ENCODE measurements around the gene CREG2. TPM values are rescaled to one million over a fixed set of nuclear protein-coding genes. Genes with fewer than 3 reads are reported as not detected.
"Not testable (repeated sequence)": the region's sequence is repeated elsewhere in the genome, so short reads cannot be mapped to it uniquely, and the experiment has no call there.

The CREG2 gene
- total and polyA plus RNA-seq, 7 experiments from 2014 or later = 0.56 TPM; not detected in 6

DNA sequence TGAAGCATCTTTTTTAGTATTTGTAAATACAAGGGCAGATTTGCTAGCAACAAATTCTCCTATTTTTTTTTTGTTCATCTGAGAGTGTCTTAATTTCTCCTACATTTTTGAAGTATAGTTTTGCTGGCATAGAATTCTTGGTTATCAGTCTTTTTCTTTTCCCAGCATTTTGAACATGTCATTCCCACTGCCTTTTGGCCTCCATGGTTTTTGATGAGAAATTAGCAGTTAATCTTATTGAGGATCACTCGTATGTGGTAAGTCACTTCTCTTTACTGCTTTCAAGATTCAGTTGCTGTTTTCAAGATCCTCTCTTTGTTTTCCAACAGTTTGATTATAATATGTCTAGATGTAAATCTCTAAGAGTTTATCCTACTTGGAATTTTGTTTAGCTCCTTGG lies 61.9 kb downstream of the CREG2 start:
- H3K4me1 Mint-ChIP-seq = peaks cover 4 to 23% (median 14%) of the 10 kb centered on the region in 7 donors
- peaks cover 0 to 5% (median 0%) of the 10 kb centered on the region in 11 donors for H3K9me3 Mint-ChIP-seq
- ChIA-PET CTCF (no interaction called here), POLR2A (no interaction called here)
- no peak overlapping the region for H3K27ac Mint-ChIP-seq
- H3K27me3 Mint-ChIP-seq = peaks cover 0 to 12% (median 0%) of the 10 kb centered on the region in 5 donors
- H3K4me3 Mint-ChIP-seq = no peak overlapping the region
- H3K4me3 ChIP-seq (ENCODE audit: low read length) = no peak overlapping the region
- no peaks in the 10 kb centered on the region for H3K36me3 ChIP-seq (ENCODE audit: control insufficient read depth in 2 of 3, insufficient read depth in 3 of 3, low read length in 3 of 3)
- ATAC-seq = no peak
- peaks cover 0 to 5% (median 0%) of the 10 kb centered on the region in 5 donors for H3K36me3 Mint-ChIP-seq
- H3K27ac ChIP-seq (ENCODE audit: low read depth, low read length) = no peak overlapping the region
- intact Hi-C loops (cut with micrococcal nuclease) = loop anchor here in 1 of 2 donors (10.0 kb wide), 1 partner anchor 249 kb away; no protein-coding TSS in a partner anchor
- no peaks in the 10 kb centered on the region for H3K27me3 ChIP-seq (ENCODE audit: control insufficient read depth in 2 of 2, insufficient read depth in 2 of 2, low read length in 2 of 2)
- DNase-seq = no peak
- H3K9me3 ChIP-seq (ENCODE audit: control insufficient read depth in 2 of 3, low read length in 3 of 3) = peaks cover 0 to 7% (median 0%) of the 10 kb centered on the region in 3 experiments
- H3K4me1 ChIP-seq (ENCODE audit: control insufficient read depth in 2 of 2, insufficient read depth in 2 of 2, low read length in 2 of 2) = peaks cover 28 to 37% of the 10 kb centered on the region in 2 donors

DNA sequence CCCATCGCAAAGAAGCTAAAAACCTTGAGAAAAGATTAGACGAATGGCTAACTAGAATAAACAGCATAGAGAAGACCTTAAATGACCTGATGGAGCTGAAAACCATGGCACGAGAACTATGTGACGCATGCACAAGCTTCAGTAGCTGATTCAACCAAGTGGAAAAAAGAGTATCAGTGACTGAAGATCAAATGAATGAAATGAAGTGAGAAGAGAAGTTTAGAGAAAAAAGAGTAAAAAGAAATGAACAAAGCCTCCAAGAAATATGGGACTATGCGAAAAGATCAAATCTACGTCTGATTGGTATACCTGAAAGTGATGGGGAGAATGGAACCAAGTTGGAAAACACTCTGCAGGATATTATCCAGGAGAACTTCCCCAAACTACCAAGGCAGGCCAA lies 70.7 kb downstream of the CREG2 start:
- Mint-ChIP-seq H3K27ac (peak overlapping the region in 8 of 9 donors; percentile 35 to 81 (median 72)), H3K27me3 (peaks cover 0 to 53% (median 0%) of the 10 kb centered on the region in 5 donors), H3K4me1 (peaks cover 23 to 60% (median 43%) of the 10 kb centered on the region in 7 donors), H3K9me3 (peaks cover 0 to 23% (median 0%) of the 10 kb centered on the region in 11 donors), H3K36me3 (peaks cover 0 to 32% (median 4%) of the 10 kb centered on the region in 5 donors), H3K4me3 (peak overlapping the region in 8 of 10 donors; percentile 56 to 78 (median 67))
- ATAC-seq; H3K27me3 ChIP-seq (ENCODE audit: control insufficient read depth in 2 of 2, insufficient read depth in 2 of 2, low read length in 2 of 2); CTCF ChIA-PET; H3K36me3 ChIP-seq (ENCODE audit: control insufficient read depth in 2 of 3, insufficient read depth in 3 of 3, low read length in 3 of 3); H3K4me3 ChIP-seq (ENCODE audit: low read length); H3K9me3 ChIP-seq (ENCODE audit: control insufficient read depth in 2 of 3, low read length in 3 of 3); DNase-seq; H3K27ac ChIP-seq (ENCODE audit: low read depth, low read length): not testable (repeated sequence)
- peaks cover 15% of the 10 kb centered on the region in 2 donors for H3K4me1 ChIP-seq (ENCODE audit: control insufficient read depth in 2 of 2, insufficient read depth in 2 of 2, low read length in 2 of 2)
- POLR2A ChIA-PET = interaction anchor here (1.3 kb wide), 1 partner anchor 11 kb away, joined by 4 read pairs; no protein-coding TSS in a partner anchor
- intact Hi-C loops (cut with micrococcal nuclease) = loop anchor here in 1 of 2 donors (10.0 kb wide), 1 partner anchor 1038 kb away; the partner anchor contains the start of gene IL18R1

DNA sequence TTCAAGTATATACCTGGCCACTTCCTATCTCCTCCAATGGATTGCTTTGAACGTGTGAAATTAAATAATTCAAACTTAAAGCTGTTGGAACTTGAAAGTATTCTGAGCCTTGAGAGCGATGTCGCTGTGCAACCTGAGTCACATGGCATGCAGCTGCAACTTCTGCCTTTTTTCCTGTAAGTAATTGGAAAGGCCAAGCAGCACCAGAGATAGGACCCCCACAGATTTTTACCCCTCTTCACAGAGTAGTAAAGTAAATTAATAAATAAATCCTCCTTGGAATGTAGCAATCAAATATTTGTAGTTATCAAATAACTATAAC lies 75.6 kb downstream of the CREG2 start:
- Mint-ChIP-seq H3K27ac (peak overlapping the region; percentile 25 to 99 (median 93)), H3K4me1 (peaks cover 38 to 72% (median 60%) of the 10 kb centered on the region in 7 donors), H3K9me3 (peaks cover 0 to 4% (median 0%) of the 10 kb centered on the region in 11 donors), H3K27me3 (peaks cover 0 to 13% (median 0%) of the 10 kb centered on the region in 5 donors), H3K36me3 (peaks cover under 1 to 11% (median 4%) of the 10 kb centered on the region in 5 donors), H3K4me3 (peak overlapping the region; percentile 47 to 100 (median 92))
- ATAC-seq (no peak), DNase-seq (peak in 1 of 9 donors; percentile 31)
- Histone ChIP-seq H3K27ac (ENCODE audit: low read depth, low read length) (peak overlapping the region; percentile 56), H3K36me3 (ENCODE audit: control insufficient read depth in 2 of 3, insufficient read depth in 3 of 3, low read length in 3 of 3) (peaks cover 0 to 5% (median 0%) of the 10 kb centered on the region in 3 experiments), H3K4me3 (ENCODE audit: low read length) (peak overlapping the region; percentile 17), H3K4me1 (ENCODE audit: control insufficient read depth in 2 of 2, insufficient read depth in 2 of 2, low read length in 2 of 2) (peaks cover 37 to 43% of the 10 kb centered on the region in 2 donors), H3K9me3 (ENCODE audit: control insufficient read depth in 2 of 3, low read length in 3 of 3) (no peaks in the 10 kb centered on the region), H3K27me3 (ENCODE audit: control insufficient read depth in 2 of 2, insufficient read depth in 2 of 2, low read length in 2 of 2) (no peaks in the 10 kb centered on the region)
- CTCF ChIA-PET = interaction anchor here (1.2 to 1.4 kb wide), 2 partner anchors 17 to 31 kb away, joined by 3 to 6 read pairs; no protein-coding TSS in a partner anchor
- POLR2A ChIA-PET = interaction anchor here (0.7 to 4.8 kb wide), 6 partner anchors 10 to 422 kb away, joined by 3 to 104 read pairs (median 4); partner anchors contain the start of gene CNOT11
- intact Hi-C loops (cut with micrococcal nuclease) = loop anchor here (1.0 to 10.0 kb wide), 2 partner anchors 17 to 1043 kb away; partner anchors contain the start of gene IL18R1 (in 1 of the 2)

DNA sequence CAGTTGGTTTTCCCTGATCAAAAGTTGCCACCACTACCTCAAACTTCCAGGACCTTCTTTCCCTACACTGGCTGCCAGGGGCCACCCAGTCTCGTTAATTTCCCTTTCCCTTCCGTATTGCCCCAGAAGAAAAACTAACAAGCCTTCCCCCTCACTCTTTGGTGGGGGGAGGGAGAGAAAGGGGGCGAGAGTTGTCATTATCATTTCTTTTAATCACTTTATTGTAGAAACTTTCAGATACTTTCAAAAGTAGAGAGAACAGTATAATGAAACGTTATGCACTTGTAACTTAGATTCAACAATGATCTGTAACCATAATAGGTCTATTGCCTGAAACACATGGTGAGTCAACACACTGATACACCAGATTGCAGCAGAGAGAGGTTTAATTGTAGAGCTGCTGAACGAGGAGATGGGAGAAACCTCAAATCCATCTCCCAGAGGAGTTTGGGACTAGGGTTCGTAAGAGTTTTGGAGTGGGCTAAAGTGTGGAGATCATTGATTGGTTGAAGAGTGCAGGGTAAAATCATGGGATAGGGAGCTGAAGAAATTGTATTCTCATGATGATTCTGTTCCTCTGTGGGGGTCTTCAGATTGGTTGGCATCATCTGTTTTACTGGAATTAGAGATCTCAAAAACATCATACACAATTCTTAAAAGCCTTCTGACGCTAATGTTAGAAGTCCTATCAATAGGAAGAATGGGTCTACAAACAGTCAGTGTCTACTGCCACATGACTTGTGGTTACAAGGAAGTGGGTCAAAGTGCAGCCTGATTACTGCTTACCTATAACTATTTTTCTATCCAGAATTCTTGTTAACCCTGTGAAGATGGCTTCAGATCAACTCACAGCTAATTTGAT lies 76.2 kb downstream of the CREG2 start:
- CTCF ChIA-PET = interaction anchor here (0.6 to 1.4 kb wide), 3 partner anchors 17 to 162 kb away, joined by 3 to 6 read pairs (median 6); no protein-coding TSS in a partner anchor
- Histone ChIP-seq H3K36me3 (ENCODE audit: control insufficient read depth in 2 of 3, insufficient read depth in 3 of 3, low read length in 3 of 3) (peaks cover 0 to 5% (median 0%) of the 10 kb centered on the region in 3 experiments), H3K9me3 (ENCODE audit: control insufficient read depth in 2 of 3, low read length in 3 of 3) (no peaks in the 10 kb centered on the region), H3K27ac (ENCODE audit: low read depth, low read length) (peak overlapping the region; percentile 56), H3K27me3 (ENCODE audit: control insufficient read depth in 2 of 2, insufficient read depth in 2 of 2, low read length in 2 of 2) (no peaks in the 10 kb centered on the region), H3K4me3 (ENCODE audit: low read length) (peak overlapping the region; percentile 17), H3K4me1 (ENCODE audit: control insufficient read depth in 2 of 2, insufficient read depth in 2 of 2, low read length in 2 of 2) (peaks cover 38 to 46% of the 10 kb centered on the region in 2 donors)
- intact Hi-C loops (cut with micrococcal nuclease) = loop anchor here (1.0 to 10.0 kb wide), 2 partner anchors 17 to 1044 kb away; partner anchors contain the start of gene IL18R1 (in 1 of the 2)
- peak in 7 of 9 donors; percentile 41 to 61 (median 52) for DNase-seq
- peak overlapping the region; percentile 47 to 100 (median 92) for H3K4me3 Mint-ChIP-seq
- H3K27ac Mint-ChIP-seq = peak overlapping the region; percentile 25 to 99 (median 93)
- H3K27me3 Mint-ChIP-seq = peaks cover 0 to 7% (median 0%) of the 10 kb centered on the region in 5 donors
- peaks cover 39 to 71% (median 60%) of the 10 kb centered on the region in 7 donors for H3K4me1 Mint-ChIP-seq
- H3K9me3 Mint-ChIP-seq = peaks cover 0 to 2% (median 0%) of the 10 kb centered on the region in 11 donors
- ATAC-seq = no peak
- POLR2A ChIA-PET = interaction anchor here (1.2 to 4.8 kb wide), 5 partner anchors 10 to 59 kb away, joined by 3 to 104 read pairs (median 5); partner anchors contain the start of gene CNOT11
- H3K36me3 Mint-ChIP-seq = peaks cover 0 to 12% (median 5%) of the 10 kb centered on the region in 5 donors

DNA sequence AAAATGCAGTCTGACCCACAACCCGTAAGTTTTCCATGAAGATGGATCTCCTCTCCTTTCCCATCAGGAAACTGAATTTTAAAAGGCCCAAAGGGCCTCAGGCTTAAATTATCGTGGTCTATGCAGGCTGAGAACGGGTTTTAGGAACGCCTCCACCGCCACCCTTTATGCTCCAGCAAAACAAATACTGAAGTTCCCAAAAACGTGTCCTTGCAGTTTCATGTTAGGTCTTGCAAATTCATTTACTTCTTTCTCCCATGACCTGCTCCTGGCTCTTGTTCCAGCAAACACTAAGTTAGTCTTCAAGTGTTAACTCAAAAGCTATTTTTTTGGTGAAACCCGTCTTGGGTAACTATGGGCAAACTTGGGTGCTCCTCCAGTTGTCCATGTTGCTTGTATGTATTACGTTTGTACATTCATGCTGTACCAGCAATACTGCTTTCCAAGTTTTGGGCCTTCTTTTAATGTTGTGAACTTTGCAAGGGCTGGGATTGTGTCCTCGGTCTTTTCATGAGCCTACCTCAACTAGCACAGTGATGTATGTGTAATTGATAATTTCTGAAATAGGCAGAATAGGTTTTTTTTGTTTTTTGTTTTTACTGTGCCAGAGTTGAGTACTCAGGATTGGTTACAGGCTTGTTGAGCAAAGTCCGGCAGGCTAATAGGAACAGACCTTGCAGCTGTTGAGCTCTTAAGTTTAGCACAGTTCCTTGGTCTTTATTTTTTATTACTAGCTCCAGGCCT lies 77.0 kb downstream of the CREG2 start:
- H3K27me3 Mint-ChIP-seq = peaks cover 0 to 5% (median 0%) of the 10 kb centered on the region in 5 donors
- Histone ChIP-seq H3K27ac (ENCODE audit: low read depth, low read length) (peak overlapping the region; percentile 56), H3K9me3 (ENCODE audit: control insufficient read depth in 2 of 3, low read length in 3 of 3) (no peaks in the 10 kb centered on the region), H3K36me3 (ENCODE audit: control insufficient read depth in 2 of 3, insufficient read depth in 3 of 3, low read length in 3 of 3) (peaks cover 0 to 5% (median 0%) of the 10 kb centered on the region in 3 experiments), H3K27me3 (ENCODE audit: control insufficient read depth in 2 of 2, insufficient read depth in 2 of 2, low read length in 2 of 2) (no peaks in the 10 kb centered on the region), H3K4me3 (ENCODE audit: low read length) (no peak overlapping the region), H3K4me1 (ENCODE audit: control insufficient read depth in 2 of 2, insufficient read depth in 2 of 2, low read length in 2 of 2) (peaks cover 46% of the 10 kb centered on the region in 2 donors)
- H3K9me3 Mint-ChIP-seq = peaks cover 0 to 2% (median 0%) of the 10 kb centered on the region in 11 donors
- intact Hi-C loops (cut with micrococcal nuclease) = loop anchor here in 1 of 2 donors (10.0 kb wide), 1 partner anchor 1045 kb away; the partner anchor contains the start of gene IL18R1
- CTCF ChIA-PET = interaction anchor here (0.6 to 1.2 kb wide), 2 partner anchors 18 to 163 kb away, joined by 6 read pairs; no protein-coding TSS in a partner anchor
- peaks cover 0 to 18% (median 6%) of the 10 kb centered on the region in 5 donors for H3K36me3 Mint-ChIP-seq
- POLR2A ChIA-PET = interaction anchor here (1.5 to 4.8 kb wide), 4 partner anchors 9 to 58 kb away, joined by 5 to 104 read pairs (median 6); partner anchors contain the start of gene CNOT11
- peak overlapping the region; percentile 60 to 99 (median 93) for H3K27ac Mint-ChIP-seq
- H3K4me3 Mint-ChIP-seq = peak overlapping the region; percentile 51 to 100 (median 93)
- H3K4me1 Mint-ChIP-seq = peaks cover 43 to 71% (median 60%) of the 10 kb centered on the region in 7 donors
- DNase-seq (no peak), ATAC-seq (no peak)

Data from naive thymus-derived CD4-positive, alpha-beta T cell (primary cell).